ENCODE results near the gene SSTR4. TPM values are rescaled to one million over a fixed set of nuclear protein-coding genes. Genes with fewer than 3 reads are reported as not detected.
A peak's percentile ranks its signal among the peaks of the same experiment; 100 is the strongest.

SSTR4 gene
- total RNA-seq, 2 experiments from 2014 or later: not detected

DNA sequence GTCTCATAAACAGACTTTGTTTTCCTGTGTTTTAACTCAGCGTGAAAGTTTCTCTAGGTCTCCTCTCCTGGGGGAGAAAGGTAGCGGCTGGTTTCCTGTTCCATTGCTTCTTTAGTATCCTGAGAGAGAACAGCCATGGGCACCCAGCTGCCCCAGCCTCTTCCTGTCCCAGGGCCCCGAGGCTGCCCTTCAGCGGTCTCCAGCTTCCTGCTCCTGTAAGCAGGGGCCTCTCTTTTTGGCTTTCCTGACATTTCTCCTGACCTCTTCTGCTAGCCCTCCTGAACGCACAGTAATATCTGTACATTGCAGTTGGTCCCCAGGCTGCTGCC lies 2.4 kb upstream of the SSTR4 start:
- Mint-ChIP-seq H3K27me3 (peaks cover 15% of the 10 kb centered on the region), H3K4me3 (no peak overlapping the region), H3K27ac (no peak overlapping the region), H3K9me3 (ENCODE audit: low read depth) (no peaks in the 10 kb centered on the region), H3K36me3 (ENCODE audit: low read depth) (no peaks in the 10 kb centered on the region), H3K4me1 (no peaks in the 10 kb centered on the region)
- ATAC-seq (no peak), DNase-seq (no peak)
- intact Hi-C loops (cut with DNase I, micrococcal nuclease): no loop called here
- POLR2A ChIA-PET: no interaction called here
- CTCF ChIA-PET: no interaction called here

DNA sequence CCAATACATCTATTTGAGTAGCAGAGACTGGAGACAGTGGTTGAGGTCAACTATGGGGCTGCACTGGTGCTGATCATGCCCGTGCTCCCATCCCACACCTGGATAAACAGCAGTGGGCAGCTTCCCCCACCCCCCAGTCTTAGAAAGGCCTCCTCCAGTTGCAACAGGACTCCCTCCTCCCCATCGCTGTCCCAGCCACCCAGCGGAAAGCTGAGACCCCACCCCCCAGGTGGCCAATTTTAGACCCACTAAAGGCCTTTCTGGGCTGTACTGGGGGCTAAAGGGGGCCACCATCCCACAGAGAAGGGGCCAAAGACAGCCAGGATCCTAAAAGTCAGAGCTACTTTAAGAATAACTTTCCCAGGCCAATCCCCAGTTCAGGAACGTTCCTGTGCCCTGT lies 1.2 kb upstream of the SSTR4 start:
- POLR2A ChIA-PET: no interaction called here
- H3K4me3 Mint-ChIP-seq: no peak overlapping the region

DNA sequence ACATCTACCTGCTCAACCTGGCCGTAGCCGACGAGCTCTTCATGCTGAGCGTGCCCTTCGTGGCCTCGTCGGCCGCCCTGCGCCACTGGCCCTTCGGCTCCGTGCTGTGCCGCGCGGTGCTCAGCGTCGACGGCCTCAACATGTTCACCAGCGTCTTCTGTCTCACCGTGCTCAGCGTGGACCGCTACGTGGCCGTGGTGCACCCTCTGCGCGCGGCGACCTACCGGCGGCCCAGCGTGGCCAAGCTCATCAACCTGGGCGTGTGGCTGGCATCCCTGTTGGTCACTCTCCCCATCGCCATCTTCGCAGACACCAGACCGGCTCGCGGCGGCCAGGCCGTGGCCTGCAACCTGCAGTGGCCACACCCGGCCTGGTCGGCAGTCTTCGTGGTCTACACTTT lies 619 bp downstream of the SSTR4 start:
- POLR2A ChIA-PET: no interaction called here
- no peak for DNase-seq
- H3K27ac Mint-ChIP-seq: no peak overlapping the region
- intact Hi-C loops (cut with DNase I, micrococcal nuclease): no loop called here
- ATAC-seq: no peak
- H3K4me3 Mint-ChIP-seq: no peak overlapping the region
- CTCF ChIA-PET: no interaction called here
- H3K27me3 Mint-ChIP-seq: peaks cover 16% of the 10 kb centered on the region
- no peaks in the 10 kb centered on the region for H3K4me1 Mint-ChIP-seq
- no peaks in the 10 kb centered on the region for H3K36me3 Mint-ChIP-seq (ENCODE audit: low read depth)
- H3K9me3 Mint-ChIP-seq (ENCODE audit: low read depth): no peaks in the 10 kb centered on the region

More for the DNA sequence above, 1.2 kb upstream of the SSTR4 start:
- DNase-seq (no peak), ATAC-seq (no peak)
- Mint-ChIP-seq H3K9me3 (ENCODE audit: low read depth) (no peaks in the 10 kb centered on the region), H3K27ac (no peak overlapping the region), H3K4me1 (no peaks in the 10 kb centered on the region), H3K36me3 (ENCODE audit: low read depth) (no peaks in the 10 kb centered on the region), H3K27me3 (peaks cover 16% of the 10 kb centered on the region)
- CTCF ChIA-PET: interaction anchor here (0.7 kb wide), 1 partner anchor 542 kb away, joined by 3 read pairs; no protein-coding TSS in a partner anchor
- intact Hi-C loops (cut with DNase I, micrococcal nuclease): no loop called here

- Mint-ChIP-seq H3K9me3 (ENCODE audit: low read depth) (no peaks in the 10 kb centered on the region), H3K36me3 (ENCODE audit: low read depth) (no peaks in the 10 kb centered on the region), H3K4me3 (no peak overlapping the region), H3K27ac (no peak overlapping the region), H3K4me1 (no peaks in the 10 kb centered on the region), H3K27me3 (peaks cover 16% of the 10 kb centered on the region)
- POLR2A ChIA-PET: no interaction called here
- DNase-seq (no peak), ATAC-seq (no peak)
- intact Hi-C loops (cut with DNase I, micrococcal nuclease): no loop called here
- CTCF ChIA-PET: no interaction called here
Observed at GRCh38 chr20:23036371-23036770, 1.3 kb downstream of the SSTR4 start.

DNA sequence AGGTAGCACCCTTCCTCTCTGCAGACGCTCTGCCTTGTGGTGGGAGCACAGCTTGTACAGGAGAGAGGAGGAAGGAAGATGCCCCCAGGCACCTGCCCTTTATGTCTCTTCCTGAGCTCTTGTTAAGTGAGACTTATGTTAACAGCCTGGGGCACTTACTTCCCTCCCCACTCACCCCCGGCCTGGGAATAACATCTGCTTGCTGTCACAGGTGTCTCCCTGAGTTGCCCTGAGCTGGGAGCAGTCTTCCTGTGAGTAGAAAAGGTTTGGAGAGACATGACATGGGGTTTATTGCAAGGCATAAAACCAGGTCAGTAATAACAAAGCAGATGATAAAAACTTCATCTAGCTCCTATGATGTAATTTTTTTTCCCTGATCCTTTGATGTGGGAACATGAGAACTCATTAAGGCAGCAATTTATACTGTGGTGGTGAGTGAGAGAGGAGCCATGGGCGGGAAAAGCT lies 1.9 kb downstream of the SSTR4 start:
- DNase-seq (no peak), ATAC-seq (no peak)
- no peaks in the 10 kb centered on the region for H3K9me3 Mint-ChIP-seq (ENCODE audit: low read depth)
- H3K36me3 Mint-ChIP-seq (ENCODE audit: low read depth): no peaks in the 10 kb centered on the region
- no peak overlapping the region for H3K4me3 Mint-ChIP-seq
- intact Hi-C loops (cut with DNase I, micrococcal nuclease): no loop called here
- H3K27me3 Mint-ChIP-seq: peaks cover 16% of the 10 kb centered on the region
- H3K4me1 Mint-ChIP-seq: no peaks in the 10 kb centered on the region
- ChIA-PET CTCF (interaction anchor here (1.0 kb wide), 1 partner anchor 14 kb away, joined by 5 read pairs; no protein-coding TSS in a partner anchor), POLR2A (no interaction called here)
- H3K27ac Mint-ChIP-seq: no peak overlapping the region

- Mint-ChIP-seq H3K27me3 (peaks cover 20% of the 10 kb centered on the region), H3K36me3 (ENCODE audit: low read depth) (no peaks in the 10 kb centered on the region), H3K9me3 (ENCODE audit: low read depth) (no peaks in the 10 kb centered on the region), H3K27ac (no peak overlapping the region), H3K4me1 (no peaks in the 10 kb centered on the region), H3K4me3 (no peak overlapping the region)
- no peak for DNase-seq
- POLR2A ChIA-PET: no interaction called here
- no peak for ATAC-seq
- CTCF ChIA-PET: interaction anchor here (0.7 kb wide), 1 partner anchor 9 kb away, joined by 3 read pairs; no protein-coding TSS in a partner anchor
- intact Hi-C loops (cut with DNase I, micrococcal nuclease): no loop called here
Observed at GRCh38 chr20:23039136-23039875, 4.2 kb downstream of the SSTR4 start.

DNA sequence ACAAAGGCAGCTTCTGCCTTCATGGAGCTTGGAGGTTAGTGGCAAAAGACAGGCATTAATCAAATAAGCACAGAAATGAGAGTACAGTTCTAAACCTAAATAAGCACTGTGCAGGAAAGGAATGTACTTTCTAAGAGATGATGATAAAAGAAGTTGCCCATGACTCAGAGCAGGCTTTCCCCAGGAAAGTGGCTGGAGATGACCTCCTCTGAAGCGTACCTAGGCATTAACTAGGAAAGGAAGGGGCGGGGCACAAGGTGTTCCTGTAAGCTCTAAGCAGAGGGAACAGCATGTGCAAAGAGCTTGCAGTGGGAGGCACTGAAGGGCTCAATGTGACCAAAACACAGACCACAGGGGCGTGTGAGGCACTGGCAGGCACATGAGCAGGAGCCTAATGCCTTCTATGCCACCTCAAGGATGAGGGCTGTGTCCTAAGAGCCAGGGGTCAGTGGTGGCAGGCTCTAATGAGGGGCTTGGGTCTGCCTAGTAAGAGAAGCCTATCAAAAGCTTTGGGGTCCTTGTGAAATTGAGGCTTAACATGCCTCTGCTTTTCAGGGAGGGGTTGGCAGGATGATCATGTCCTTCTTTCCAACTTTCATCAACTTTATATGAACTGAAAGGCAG lies 4.9 kb downstream of the SSTR4 start:
- CTCF ChIA-PET: no interaction called here
- Mint-ChIP-seq H3K4me3 (no peak overlapping the region), H3K27me3 (peaks cover 21% of the 10 kb centered on the region), H3K9me3 (ENCODE audit: low read depth) (no peaks in the 10 kb centered on the region), H3K4me1 (no peaks in the 10 kb centered on the region), H3K27ac (no peak overlapping the region), H3K36me3 (ENCODE audit: low read depth) (no peaks in the 10 kb centered on the region)
- intact Hi-C loops (cut with DNase I, micrococcal nuclease): loop anchor here (10.0 kb wide), 3 partner anchors 195 to 1335 kb away; partner anchors contain the start of gene PAX1 (in 1 of the 2)
- ATAC-seq: no peak
- POLR2A ChIA-PET: no interaction called here
- DNase-seq: no peak

- CTCF ChIA-PET: no interaction called here
- no peaks in the 10 kb centered on the region for H3K36me3 Mint-ChIP-seq (ENCODE audit: low read depth)
- peaks cover 21% of the 10 kb centered on the region for H3K27me3 Mint-ChIP-seq
- ATAC-seq (no peak), DNase-seq (no peak)
- intact Hi-C loops (cut with DNase I, micrococcal nuclease): loop anchor here (10.0 kb wide), 3 partner anchors 193 to 1337 kb away; partner anchors contain the start of gene PAX1 (in 1 of the 2)
- peaks cover 2% of the 10 kb centered on the region for H3K4me1 Mint-ChIP-seq
- POLR2A ChIA-PET: interaction anchor here (0.6 kb wide), 1 partner anchor 13 kb away, joined by 3 read pairs; no protein-coding TSS in a partner anchor
- no peak overlapping the region for H3K27ac Mint-ChIP-seq
- no peaks in the 10 kb centered on the region for H3K9me3 Mint-ChIP-seq (ENCODE audit: low read depth)
- H3K4me3 Mint-ChIP-seq: no peak overlapping the region
Observed at GRCh38 chr20:23042270-23042669, 7.2 kb downstream of the SSTR4 start.

DNA sequence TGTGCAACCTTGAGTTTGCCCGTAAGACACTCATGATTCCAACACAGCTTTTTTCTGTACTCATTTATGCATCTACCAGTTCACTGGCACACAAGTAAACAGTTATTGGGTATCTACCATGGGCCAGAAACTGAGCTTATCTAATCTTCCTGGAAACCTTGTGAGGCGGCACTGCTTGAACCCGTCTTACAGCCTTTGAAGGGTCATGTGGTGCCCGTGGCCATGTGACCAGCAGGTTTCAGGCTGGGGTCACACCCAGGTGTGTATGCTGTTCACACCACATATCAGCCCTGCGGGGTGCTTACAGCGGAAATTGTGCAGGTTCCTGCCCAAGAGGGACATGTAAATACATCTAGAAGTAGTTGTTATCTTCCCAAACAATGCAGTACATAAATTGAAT lies 8.3 kb downstream of the SSTR4 start:
- Mint-ChIP-seq H3K27ac (no peak overlapping the region), H3K4me3 (no peak overlapping the region), H3K4me1 (peaks cover 2% of the 10 kb centered on the region), H3K27me3 (peaks cover 26% of the 10 kb centered on the region), H3K9me3 (ENCODE audit: low read depth) (no peaks in the 10 kb centered on the region), H3K36me3 (ENCODE audit: low read depth) (no peaks in the 10 kb centered on the region)
- ATAC-seq (no peak), DNase-seq (peak; percentile 25)
- ChIA-PET POLR2A (no interaction called here), CTCF (interaction anchor here (0.7 kb wide), 1 partner anchor 1348 kb away, joined by 3 read pairs; no protein-coding TSS in a partner anchor)
- intact Hi-C loops (cut with DNase I, micrococcal nuclease): loop anchor here (10.0 kb wide), 3 partner anchors 191 to 1339 kb away; partner anchors contain the start of gene PAX1 (in 1 of the 2)

GRCh38 chr20:23046431-23046830 lies 11.3 kb downstream of the SSTR4 start:
- POLR2A ChIA-PET: no interaction called here
- intact Hi-C loops (cut with DNase I, micrococcal nuclease): loop anchor here (2.0 to 10.0 kb wide), 4 partner anchors 188 to 1342 kb away; partner anchors contain the start of gene PAX1 (in 1 of the 2)
- ATAC-seq: no peak
- H3K36me3 Mint-ChIP-seq (ENCODE audit: low read depth): no peaks in the 10 kb centered on the region
- no peak overlapping the region for H3K4me3 Mint-ChIP-seq
- no peak overlapping the region for H3K27ac Mint-ChIP-seq
- H3K9me3 Mint-ChIP-seq (ENCODE audit: low read depth): no peaks in the 10 kb centered on the region
- CTCF ChIA-PET: interaction anchor here (1.3 kb wide), 1 partner anchor 189 kb away, joined by 3 read pairs; no protein-coding TSS in a partner anchor
- peaks cover 5% of the 10 kb centered on the region for H3K4me1 Mint-ChIP-seq
- DNase-seq: no peak
- peaks cover 40% of the 10 kb centered on the region for H3K27me3 Mint-ChIP-seq

DNA sequence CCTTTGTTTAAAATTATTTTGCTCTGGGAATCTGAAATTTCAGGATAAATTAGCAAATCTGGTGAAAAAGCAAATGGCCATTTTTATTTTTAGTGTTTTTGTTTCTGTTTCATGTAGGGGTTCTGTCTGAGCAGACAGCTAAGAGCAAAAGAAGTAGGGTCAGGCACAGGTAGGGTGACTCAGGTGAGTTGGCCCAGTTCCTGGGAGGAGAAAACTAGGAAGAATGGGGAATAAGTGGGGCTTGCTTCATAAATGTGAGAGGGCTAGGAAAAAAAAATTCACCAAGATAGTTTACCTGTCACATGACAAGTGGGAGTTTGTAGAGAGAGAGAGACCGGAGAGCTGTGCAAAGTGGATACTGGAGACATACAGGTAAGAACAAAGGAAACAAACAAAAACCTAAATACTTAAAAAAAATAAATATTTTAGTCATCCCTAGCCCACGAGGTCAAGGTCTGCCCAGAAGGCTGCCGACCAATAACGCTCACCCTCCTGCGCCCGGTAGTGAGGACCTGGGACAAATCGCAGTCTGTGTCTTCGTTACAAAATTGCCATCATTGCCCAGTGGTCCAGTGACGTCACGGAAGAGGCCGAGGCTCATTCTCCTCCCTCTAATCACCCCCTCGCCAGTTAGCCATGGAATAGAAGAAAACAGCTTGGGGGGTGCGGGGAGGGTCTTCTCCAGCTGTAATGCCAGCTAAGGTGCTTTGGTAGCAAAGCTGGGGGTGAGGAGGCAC lies 12.1 kb downstream of the SSTR4 start:
- Mint-ChIP-seq H3K4me1 (peaks cover 5% of the 10 kb centered on the region), H3K9me3 (ENCODE audit: low read depth) (no peaks in the 10 kb centered on the region), H3K36me3 (ENCODE audit: low read depth) (no peaks in the 10 kb centered on the region), H3K27ac (no peak overlapping the region), H3K4me3 (no peak overlapping the region), H3K27me3 (peaks cover 46% of the 10 kb centered on the region)
- intact Hi-C loops (cut with DNase I, micrococcal nuclease): loop anchor here (2.0 to 10.0 kb wide), 4 partner anchors 188 to 1342 kb away; partner anchors contain the start of gene PAX1 (in 1 of the 2)
- DNase-seq (no peak), ATAC-seq (no peak)
- ChIA-PET CTCF (interaction anchor here (0.5 to 1.3 kb wide), 2 partner anchors 188 to 355 kb away, joined by 3 read pairs; no protein-coding TSS in a partner anchor), POLR2A (no interaction called here)

Data from activated CD4-positive, alpha-beta T cell treated with anti-CD3 and anti-CD28 coated beads for 36 hours (primary cell).